GM21786 (cell line): ENCODE results near the gene DYNC1H1.
"Not testable (repeated sequence)": the region's sequence is repeated elsewhere in the genome, so short reads cannot be mapped to it uniquely, and the experiment has no call there.

Source experiments
- ATAC-seq: cut with Tn5 transposase; IDR thresholded peaks from one replicate; pipeline ENCODE4 v1.9.1; 2021; ENCODE audit not compliant: unreplicated experiment

The DYNC1H1 gene

DNA sequence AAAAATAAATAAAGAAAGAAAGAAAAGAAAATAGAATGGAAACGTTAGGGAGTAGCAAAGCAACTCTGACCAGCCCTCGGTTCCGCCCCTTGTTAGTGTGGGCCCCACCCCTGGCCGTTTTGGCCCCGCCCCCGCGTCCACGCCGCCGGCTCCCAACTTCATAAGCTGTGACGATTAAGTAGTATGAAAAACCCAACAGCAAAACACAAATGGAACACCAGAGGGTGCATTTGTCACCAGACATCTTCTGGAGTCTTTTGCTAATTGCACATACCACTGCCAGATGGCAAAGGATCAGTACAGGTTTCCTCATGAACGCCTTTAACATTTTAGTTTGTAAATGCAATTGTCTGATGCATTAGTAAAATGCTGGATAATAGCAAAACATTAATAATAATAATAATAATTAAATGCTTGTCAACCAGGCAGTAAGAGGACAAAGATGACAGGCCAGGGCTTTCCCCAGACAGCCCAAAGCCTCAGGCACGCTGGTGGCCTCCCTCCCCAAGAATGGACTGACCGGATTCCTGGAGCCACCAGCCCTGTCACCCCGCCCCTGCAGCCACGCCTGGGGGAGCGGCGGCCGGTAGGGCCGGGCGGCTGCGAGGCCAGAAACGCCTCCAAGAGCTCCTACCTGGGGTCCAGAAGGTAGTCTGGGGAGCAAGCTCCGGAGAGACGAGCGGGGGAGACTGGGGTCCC lies 98.9 kb downstream of the DYNC1H1 start:
- ATAC-seq: peak; percentile 50

DNA sequence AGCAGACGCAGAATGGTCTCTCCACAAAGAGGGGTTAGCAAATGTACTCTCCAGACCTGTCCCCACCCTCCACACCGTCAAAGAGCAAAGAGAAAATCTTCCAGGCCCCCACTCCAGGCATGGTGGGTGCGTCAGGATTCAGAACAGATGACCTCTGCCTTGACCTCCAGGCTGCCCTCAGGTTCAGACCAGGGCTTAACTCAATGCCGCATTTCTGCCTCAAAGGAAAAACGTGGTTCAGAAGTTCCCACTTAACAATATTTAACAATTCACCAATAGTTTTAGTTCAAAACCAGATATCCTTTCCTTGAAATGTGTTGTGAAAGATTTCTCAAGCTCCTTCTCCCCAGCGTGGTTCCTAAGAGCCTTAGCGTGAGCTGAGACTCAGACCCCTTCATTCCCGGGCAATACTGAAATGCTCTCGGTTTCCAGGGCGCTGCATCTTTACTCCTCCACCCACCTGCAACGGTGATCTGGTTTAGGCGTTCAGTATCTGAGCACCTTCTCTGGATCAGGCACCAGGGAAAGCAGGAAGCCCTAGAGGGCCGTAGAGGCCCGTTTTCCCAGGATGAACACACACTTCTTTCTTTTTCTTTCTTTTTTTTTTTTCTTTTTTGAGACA lies 99.5 kb downstream of the DYNC1H1 start:
- no peak for ATAC-seq

DNA sequence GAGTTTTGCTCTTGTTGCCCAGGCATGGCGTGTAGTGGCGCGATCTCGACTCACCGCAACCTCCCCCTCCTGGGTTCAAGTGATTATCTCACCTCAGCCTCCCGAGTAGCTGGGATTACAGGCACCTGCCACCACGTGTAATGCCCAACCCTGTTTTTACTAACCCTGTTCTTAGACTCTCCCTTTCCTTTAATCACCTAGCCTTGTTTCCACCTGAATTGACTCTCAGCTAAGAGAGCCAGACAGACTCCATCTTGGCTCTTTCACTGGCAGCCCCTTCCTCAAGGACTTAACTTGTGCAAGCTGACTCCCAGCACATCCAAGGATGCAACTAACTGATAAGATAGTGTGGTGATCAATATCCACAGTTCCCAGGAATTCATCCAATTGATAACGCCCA lies 100.2 kb downstream of the DYNC1H1 start:
- ATAC-seq: not testable (repeated sequence)

DNA sequence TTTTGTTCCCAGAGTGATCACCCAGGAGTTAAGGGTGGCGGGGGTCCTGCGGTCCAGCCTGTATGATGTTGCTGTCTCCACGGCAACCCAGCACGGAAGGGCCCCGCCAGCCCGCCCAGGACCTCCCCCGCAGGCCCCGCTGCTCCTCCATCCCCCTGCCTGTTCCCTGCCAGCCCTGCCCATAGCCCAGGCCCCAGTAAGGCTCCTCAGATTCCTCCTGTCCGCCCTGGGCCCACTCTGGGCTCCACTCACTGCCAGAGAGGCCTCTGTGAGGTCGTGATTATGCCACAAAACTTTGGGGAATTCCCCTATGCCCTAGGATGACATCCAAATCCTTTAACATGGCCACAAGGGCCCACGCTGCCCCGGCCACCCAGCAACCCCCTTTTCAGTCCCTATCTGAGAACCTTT lies 101.7 kb downstream of the DYNC1H1 start:
- ATAC-seq: no peak

DNA sequence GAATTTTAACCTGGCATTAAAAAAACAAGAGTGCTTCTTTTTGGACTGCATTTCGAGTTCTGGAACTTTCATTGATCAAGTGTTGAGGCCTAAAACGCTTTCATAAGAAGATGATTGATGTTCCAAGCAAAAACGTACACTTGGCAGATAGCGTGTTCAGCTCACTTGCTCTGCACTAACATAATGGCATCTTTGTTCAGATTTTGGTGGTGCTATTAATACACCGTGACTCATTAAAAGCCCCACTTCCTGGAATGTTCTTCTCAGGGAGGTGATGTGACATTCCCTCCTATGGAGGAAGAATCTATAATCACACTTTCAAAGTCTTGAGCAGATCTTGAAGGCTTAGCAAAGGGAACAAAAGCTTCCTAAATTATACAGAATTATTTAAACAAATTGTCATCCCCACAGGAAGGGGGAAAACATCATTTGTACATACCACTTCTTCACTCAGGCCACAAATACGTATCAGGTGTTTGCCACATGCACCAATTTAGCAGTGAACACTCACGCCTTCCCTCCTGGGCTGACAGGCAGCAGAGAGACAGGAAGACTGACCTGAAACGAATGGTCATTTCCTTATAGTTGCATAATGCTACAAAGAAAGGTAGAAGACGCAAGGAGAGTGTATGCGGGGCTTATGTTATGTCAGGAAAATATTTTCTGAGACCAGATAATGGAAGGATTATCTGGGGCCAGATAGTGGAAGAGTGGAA lies 107.1 kb downstream of the DYNC1H1 start:
- ATAC-seq: no peak

DNA sequence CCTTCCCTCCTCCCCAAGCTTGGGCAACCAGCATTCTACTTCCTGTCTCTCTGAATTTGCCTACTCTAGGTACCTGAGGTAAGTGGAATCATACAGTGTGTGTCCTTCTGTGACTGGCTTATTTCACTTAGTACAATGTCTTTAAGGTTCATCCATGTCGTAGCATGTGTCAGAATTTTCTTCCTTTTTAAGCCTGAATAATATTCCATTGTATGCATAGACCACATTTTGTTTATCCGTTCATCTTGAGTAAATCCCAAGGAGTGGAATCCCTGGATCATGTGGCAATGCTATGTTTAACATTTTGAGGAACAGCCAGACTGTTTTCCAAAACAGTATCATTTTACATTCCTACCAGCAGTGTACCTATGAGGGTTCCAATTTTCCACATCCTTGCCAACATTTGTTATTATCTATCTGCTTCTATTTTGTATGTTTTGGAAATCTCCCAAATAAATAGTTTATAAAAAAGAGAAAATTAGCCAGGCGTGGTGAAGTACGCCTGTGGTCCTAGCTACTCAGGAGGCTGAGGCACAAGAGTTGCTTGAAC lies 110.1 kb downstream of the DYNC1H1 start:
- ATAC-seq: no peak

DNA sequence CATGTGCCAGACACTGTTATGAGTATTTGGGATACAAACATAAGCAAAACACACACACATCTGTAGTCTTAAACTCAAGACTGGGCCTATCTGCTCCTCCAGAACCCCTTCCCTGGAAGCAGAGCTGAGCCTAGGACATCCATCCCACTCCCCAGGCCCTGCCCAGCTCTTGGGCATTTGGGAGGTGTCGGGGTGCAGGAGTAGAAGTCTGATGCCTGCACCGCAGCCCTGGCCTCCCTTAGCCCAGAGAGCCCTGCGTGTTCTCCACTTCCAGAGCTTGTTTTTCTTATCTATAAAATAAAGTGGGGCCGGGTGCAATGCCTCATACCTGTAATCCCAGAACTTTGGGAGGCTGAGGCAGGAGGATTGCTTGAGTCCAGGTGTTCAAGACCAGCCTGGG lies 110.8 kb downstream of the DYNC1H1 start:
- ATAC-seq: no peak

DNA sequence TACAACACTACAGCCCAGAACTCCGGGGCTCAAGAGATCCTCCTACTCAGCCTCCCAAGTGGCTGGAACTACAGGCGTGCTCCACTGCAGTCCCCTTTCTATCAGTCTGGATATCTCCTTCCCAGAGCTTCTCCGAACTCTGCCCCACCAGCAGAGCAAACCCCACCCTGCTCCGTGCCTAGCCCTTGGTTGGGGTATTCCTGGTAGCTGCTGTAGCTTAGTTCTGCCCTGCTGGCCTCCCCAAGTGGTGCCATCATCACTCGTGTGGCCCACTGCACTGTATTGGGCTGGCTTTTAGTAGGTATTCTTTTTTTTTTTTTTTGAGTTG lies 113.0 kb downstream of the DYNC1H1 start:
- ATAC-seq: no peak

DNA sequence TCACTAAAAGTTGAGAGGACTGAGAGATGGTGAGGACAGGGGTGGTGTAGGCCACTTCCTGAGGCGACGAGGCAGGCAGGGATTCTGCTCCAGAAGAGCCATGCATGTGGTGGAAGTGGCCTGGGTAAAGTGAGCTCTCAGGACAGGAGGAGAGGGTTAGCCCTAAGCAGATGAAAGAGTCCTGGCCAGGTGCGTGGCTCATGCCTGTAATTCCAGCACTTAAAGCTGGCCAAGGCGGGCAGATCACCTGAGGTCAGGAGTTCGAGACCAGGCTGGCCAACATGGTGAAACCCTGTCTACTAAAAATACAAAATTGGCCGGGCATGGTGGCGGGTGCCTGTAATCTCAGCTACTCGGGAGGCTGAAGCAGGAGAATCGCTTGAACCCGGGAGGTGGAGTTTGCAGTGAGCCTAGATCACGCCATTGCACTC lies 114.0 kb downstream of the DYNC1H1 start:
- ATAC-seq: not testable (repeated sequence)

DNA sequence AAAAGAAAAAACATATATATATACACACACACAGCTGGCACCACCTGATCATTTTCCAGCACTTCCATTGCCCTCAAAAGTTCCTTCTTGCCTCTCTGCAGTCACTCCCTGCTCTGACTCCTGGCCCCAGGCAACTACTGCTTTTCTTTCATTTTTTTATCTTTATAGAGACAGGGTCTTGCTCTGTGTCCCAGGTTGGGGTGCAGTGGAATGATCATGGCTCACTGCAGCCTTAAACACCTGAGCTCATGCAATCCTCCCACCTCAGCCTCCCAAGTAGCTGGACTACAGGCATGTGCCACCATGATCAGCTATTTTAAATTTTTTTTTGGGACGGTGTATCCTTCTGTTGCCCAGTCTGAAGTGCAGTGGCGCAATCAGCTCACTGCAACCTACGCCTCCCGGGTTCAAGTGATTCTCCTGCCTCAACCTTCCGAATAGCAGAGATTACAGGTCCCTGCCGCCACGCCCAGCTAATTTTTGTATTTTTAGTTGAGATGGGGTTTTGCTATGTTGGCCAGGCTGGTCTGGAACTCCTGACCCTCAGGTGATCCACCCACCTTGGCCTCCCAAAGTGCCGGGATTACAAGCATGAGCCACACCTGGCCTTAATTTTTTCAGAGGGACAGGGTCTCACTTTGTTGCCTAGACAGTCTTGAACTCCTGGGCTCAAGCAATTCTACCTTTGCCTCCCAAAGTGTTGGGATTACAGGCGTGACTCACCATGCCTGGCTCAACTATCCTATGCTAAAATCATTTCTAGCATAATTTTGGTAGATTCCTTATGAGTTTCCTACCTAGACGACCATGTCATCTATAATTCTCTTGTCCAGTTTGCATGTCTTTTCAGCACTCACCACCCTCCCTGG lies 114.7 kb downstream of the DYNC1H1 start:
- no peak for ATAC-seq

DNA sequence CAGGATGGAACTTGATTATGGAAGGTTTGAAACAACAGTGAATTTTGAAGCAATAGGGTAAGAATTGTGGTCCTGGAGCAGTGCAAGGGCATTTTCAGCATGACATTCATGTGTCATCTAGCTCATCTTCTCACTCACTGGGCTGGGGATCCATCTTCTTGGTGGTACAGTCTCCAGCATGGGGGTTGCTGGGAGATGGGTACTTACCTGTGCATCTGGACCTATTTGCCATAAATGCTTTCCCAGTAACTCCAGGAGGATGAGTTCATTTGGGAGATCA lies 115.3 kb downstream of the DYNC1H1 start:
- ATAC-seq: no peak

DNA sequence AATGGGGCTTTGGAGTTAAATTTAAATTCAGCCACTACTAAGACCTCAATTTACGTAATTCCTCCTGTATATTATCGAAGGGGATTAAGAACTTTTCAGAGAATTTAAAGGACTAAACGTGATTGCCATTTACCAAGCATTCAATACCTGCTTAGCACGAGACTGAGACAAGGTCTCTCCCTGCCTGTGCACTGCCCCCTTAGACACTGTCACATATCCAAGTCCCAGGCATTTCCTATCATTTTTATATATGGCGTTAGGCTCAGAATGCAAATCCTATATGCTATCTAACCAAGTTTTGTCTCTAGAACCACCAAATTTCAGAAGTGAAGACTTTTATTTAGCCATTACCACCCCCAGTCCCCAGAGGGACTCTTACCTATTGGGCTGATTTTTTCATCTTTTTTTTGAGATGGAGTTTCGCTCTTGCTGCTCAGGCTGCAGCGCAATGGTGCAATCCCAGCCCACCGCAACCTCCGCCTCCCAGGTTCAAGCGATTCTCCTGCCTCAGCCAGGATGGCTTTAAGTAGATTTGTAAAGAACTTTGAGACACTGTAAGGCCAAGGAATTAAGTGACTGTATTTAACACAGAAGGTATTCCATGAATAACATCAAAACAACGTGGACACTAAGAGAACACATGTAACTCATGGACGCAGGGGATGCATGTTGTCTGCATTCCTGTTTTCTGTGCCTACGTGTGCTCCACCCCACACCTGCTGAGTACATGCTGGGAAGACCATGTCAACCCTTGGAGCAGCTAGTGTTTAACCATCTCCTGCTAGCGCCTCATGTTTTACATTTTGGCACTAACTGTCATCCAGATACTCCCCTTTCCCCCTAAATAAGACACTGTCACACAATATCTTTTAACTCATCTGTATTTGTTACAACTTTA lies 116.1 kb downstream of the DYNC1H1 start:
- ATAC-seq: no peak

DNA sequence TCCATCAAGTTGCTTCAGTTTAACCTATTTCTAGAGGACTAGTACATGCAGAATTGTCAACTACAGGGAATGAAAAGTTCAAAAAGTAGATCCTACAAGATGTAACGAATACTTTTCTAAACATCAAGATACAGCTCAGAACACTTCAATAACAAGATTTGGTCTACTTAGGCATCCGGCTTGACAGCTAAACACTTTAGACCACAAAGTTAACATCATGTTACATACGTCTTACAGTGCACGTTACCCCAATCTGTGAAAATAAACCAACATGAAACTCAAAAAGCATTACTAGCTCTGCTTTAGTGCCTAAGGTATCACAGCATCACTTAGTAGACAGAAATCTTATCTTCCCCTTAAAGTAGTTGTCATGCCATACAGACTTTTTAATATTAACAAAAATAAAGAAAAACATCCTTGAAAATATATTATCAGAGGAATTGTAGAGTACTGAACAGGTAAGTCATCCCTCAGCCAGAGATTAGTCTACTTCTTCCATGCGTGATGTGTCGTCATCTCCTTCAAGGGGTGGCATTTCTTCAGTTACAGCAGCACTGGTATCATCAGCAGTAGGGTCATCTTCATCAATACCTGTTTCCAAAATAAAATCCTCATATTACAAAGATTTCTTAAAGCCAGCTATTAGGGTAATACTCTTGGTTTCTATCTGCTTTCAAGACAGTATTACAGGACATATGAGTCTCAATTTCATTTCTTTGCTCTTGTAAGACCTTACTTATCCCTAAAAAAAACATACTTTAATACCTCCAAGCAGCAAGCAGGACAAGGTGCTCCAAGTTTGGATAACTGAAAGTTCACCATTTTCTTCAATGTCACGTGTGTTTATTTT lies 117.1 kb downstream of the DYNC1H1 start:
- no peak for ATAC-seq

DNA sequence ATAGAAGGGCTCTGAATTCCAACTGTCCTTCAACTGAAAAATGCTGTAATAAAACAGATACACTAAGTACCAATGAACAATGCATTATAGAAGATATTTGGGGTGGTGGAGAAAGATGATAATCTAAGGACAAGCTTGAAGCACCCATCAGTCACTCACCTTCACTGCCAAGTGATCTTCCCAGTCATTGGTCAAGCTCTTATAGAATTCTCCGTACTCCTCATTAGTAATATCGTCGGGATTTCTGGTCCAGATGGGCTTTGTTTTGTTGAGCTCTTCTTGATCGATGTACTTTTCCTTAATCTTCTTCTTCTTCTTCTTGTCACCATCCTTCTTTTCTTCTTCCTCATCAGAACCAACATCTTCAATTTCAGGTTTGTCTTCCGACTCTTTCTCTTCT lies 120.1 kb downstream of the DYNC1H1 start:
- ATAC-seq: not testable (repeated sequence)

DNA sequence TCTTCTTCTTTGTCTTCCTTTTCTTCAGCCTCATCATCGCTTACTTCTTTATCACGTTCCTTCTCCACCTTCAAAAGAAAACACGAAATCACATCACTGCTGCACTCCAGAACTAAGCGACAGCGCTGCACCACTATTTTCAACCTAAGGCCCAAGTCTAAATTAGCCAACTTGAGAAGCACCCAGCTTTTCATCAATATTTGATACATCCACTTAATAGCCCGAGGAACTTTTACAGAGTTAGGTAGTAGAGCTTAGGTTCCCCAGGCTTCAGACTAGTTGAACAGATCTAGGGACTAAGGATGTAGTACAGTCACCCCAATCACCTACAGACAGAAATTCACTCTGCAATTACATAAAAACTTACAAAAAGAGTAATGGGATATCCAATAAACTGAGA lies 120.6 kb downstream of the DYNC1H1 start:
- no peak for ATAC-seq

DNA sequence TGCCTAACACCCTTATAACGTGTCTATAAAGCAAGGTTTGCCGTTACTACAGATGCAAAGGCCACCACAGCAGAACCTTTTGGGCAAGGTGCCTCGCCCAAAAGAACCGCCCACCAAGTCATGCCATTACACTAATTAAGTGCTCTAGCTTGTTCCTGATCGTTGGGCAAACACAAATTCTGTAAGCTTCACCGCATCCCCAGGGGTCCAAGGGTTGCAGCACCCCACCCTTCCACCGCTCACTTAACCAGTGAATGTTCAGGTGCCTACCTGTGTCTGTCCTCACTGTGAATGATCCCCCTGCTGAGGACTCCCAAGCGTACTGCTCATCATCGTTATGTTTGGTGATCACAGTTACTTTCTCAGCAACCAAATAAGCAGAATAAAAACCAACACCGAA lies 121.1 kb downstream of the DYNC1H1 start:
- ATAC-seq: no peak

DNA sequence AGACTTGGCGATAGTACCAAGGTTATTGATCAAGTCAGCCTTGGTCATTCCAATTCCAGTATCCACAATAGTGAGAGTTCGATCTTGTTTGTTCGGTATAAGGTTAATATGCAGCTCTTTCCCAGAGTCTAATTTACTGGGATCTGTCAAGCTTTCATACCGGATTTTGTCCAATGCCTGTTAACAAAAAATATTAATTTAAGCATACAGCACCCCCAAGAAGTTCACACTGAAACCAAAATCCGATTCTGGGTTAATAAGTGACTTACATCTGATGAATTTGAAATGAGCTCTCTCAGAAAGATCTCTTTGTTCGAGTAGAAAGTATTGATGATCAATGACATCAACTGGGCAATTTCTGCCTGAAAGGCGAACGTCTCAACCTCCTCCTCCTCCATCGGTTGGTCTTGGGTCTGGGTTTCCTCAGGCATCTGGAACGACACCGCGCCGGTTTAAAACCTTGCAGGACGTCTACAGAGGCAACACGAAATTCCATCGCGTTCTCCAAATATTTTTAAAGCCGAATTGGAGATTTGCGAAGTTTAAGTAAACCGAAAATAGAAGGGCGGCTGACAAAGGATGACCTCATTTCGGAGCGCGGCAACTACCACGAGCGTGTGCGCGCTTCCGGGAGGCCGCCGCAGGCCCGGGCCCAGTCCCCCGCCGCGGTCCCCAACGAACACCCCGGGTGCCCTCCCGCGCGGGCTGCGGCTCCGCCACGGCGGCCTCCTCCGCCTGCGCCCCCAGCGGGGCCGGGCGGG lies 121.8 kb downstream of the DYNC1H1 start:
- no peak for ATAC-seq

DNA sequence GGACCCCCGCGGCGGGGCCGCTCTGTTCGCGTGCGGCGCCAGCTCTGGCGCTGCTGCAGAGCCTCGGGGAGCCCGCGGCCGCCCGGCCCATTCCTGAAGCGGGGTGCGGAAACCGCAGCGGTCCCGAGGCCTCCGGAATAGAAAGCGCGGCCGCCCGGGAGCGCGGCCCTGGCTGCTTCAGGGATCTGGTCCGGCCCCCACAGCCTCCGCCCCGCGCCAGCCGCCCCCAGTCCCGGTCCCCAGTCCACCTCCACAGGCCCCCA lies 122.3 kb downstream of the DYNC1H1 start:
- ATAC-seq: no peak
